Peyer's patch (tissue), 4 donors: ENCODE measurements around the gene DNMBP.

Source experiments
- CTCF ChIP-seq, 6 experiments: fragments of 450-650 bp in 4 of 6; fragments of 200-600 bp in 2 of 6; sonication (generic) in 1 of 6; IDR thresholded peaks; one replicate each; pipeline ENCODE4 v1.5.1; 2017 to 2019; ENCODE audit warnings: antibody characterized with exemption in 6 of 6, mild to moderate bottlenecking in 3 of 6, moderate library complexity in 1 of 6
- POLR2A ChIP-seq, 2 donors: fragments of 450-650 bp; IDR thresholded peaks; one replicate each; pipeline ENCODE4 v1.5.1; 2017; ENCODE audit warnings: antibody characterized with exemption in 2 of 2, mild to moderate bottlenecking in 2 of 2, moderate library complexity in 2 of 2

- TF ChIP-seq POLR2A (IDR thresholded peaks at IDR 0.05), result no peak
- TF ChIP-seq CTCF (IDR thresholded peaks at IDR 0.05), result no peak
Measured at GRCh38 chr10:99872367-99873162, 137.2 kb downstream of the DNMBP start.
